Neural cell (in vitro differentiated cells): ENCODE results near the gene IQGAP2. TPM values are rescaled to one million over a fixed set of nuclear protein-coding genes. Genes with fewer than 3 reads are reported as not detected.

Experiments used
- H2AFZ ChIP-seq: fragments of 200-600, 300-800 bp; sonication (generic), shearing (Covaris generic); 2 replicates; pipeline ENCODE4 v1.6.0; 2014; ENCODE audit warnings: low read depth, mild to moderate bottlenecking, antibody characterized with exemption, low read length, moderate library complexity
- H3F3A ChIP-seq: fragments of 200-600 bp; shearing (Covaris generic); 2 replicates; pipeline ENCODE4 v1.6.1; 2016; ENCODE audit warnings: mild to moderate bottlenecking, moderate library complexity, mixed read lengths, antibody characterized with exemption, low read length; ENCODE audit not compliant: insufficient read depth, poor library complexity, severe bottlenecking
- H3K27ac ChIP-seq: fragments of 200-600, 300-800 bp; sonication (generic), shearing (Covaris generic); 2 replicates; pipeline ENCODE4 v1.5.1; 2014; ENCODE audit warnings: mild to moderate bottlenecking, low read length, moderate library complexity
- H3K27me3 ChIP-seq: fragments of 300-800, 200-600 bp; sonication (generic), shearing (Covaris generic); 2 replicates; pipeline ENCODE4 v1.6.0; 2014; ENCODE audit warnings: mild to moderate bottlenecking, low read depth, low read length, moderate library complexity; ENCODE audit not compliant: insufficient read depth
- H3K36me3 ChIP-seq: fragments of 300-800, 200-600 bp; sonication (generic), shearing (Covaris generic); 2 replicates; pipeline ENCODE4 v1.5.1; 2014; ENCODE audit warnings: mild to moderate bottlenecking, antibody characterized with exemption, low read length, moderate library complexity; ENCODE audit not compliant: insufficient read depth
- H3K4me2 ChIP-seq: fragments of 300-800, 200-600 bp; sonication (generic), shearing (Covaris generic); 2 replicates; pipeline ENCODE4 v1.6.0; 2014; ENCODE audit warnings: mild to moderate bottlenecking, low read length
- H3K4me3 ChIP-seq: fragments of 300-800, 200-600 bp; sonication (generic), shearing (Covaris generic); 2 replicates; pipeline ENCODE4 v1.5.1; 2014; ENCODE audit warnings: mild to moderate bottlenecking, low read length, moderate library complexity
- H3K79me2 ChIP-seq: fragments of 200-600 bp; shearing (Covaris generic); replicated peaks from 2 replicates; pipeline ENCODE4 v1.6.0; 2014; ENCODE audit warnings: mild to moderate bottlenecking, low read length, moderate library complexity; ENCODE audit not compliant: insufficient read depth
- H3K9ac ChIP-seq: fragments of 300-800, 200-600 bp; sonication (generic), shearing (Covaris generic); 2 replicates; pipeline ENCODE4 v1.6.1; 2016; ENCODE audit warnings: mild to moderate bottlenecking, low read length, mixed read lengths
- H3K9me2 ChIP-seq: fragments of 200-600 bp; shearing (Covaris generic); 2 replicates; pipeline ENCODE4 v1.6.1; 2016; ENCODE audit warnings: mild to moderate bottlenecking, low read length, mixed read lengths; ENCODE audit not compliant: insufficient read depth
- H3K9me3 ChIP-seq: fragments of 200-600, 300-800 bp; sonication (generic), shearing (Covaris generic); 2 replicates; pipeline ENCODE4 v1.6.1; 2016; ENCODE audit warnings: mild to moderate bottlenecking, mixed run types, low read length, moderate library complexity, mixed read lengths
- H4K20me1 ChIP-seq: fragments of 200-600 bp; shearing (Covaris generic); 2 replicates; pipeline ENCODE4 v1.6.1; 2016; ENCODE audit warnings: mild to moderate bottlenecking, mixed run types; ENCODE audit not compliant: insufficient read depth
- EP300 ChIP-seq: fragments of 450-650 bp; conservative IDR thresholded peaks from 2 replicates; pipeline ENCODE4 v1.6.1; 2014; ENCODE audit warnings: antibody characterized with exemption, mild to moderate bottlenecking, moderate library complexity; ENCODE audit not compliant: poor library complexity, severe bottlenecking
- EZH2 ChIP-seq: fragments of 200-600, 300-800 bp; shearing (Covaris generic), sonication (generic); IDR thresholded peaks from 2 replicates; pipeline ENCODE4 v1.6.1; 2014; ENCODE audit warnings: antibody characterized with exemption, low read length, borderline replicate concordance, mild to moderate bottlenecking; ENCODE audit not compliant: insufficient read depth, poor library complexity, severe bottlenecking
- MXI1 ChIP-seq: fragments of 450-650 bp; conservative IDR thresholded peaks from 2 replicates; pipeline ENCODE4 v1.6.1; 2014; ENCODE audit warnings: antibody characterized with exemption, mild to moderate bottlenecking; ENCODE audit not compliant: poor library complexity, severe bottlenecking
- POLR2AphosphoS5 ChIP-seq: IDR thresholded peaks from 2 replicates; pipeline ENCODE4 v1.6.1; 2012
- RAD21 ChIP-seq: fragments of 450-650 bp; conservative IDR thresholded peaks from 2 replicates; pipeline ENCODE4 v1.6.1; 2014; ENCODE audit warnings: antibody characterized with exemption, mild to moderate bottlenecking, moderate library complexity
- SMC3 ChIP-seq: fragments of 450-650 bp; conservative IDR thresholded peaks from 2 replicates; pipeline ENCODE4 v1.6.1; 2014; ENCODE audit warnings: antibody characterized with exemption, mild to moderate bottlenecking, moderate library complexity; ENCODE audit not compliant: poor library complexity
- TAF1 ChIP-seq: IDR thresholded peaks from 2 replicates; pipeline ENCODE4 v1.6.1; 2012; ENCODE audit warnings: low read depth
- polyA plus RNA-seq: library from polyadenylated mRNA; depleted of rRNA; stranded (reverse); fragments of >200 nt; gene quantifications from 2 replicates; pipeline ENCODE4 v1.2.3, GENCODE V29; 2014
- TF ChIP-seq, protein P1 (sequence below): fragments of 450-650 bp; IDR thresholded peaks from 2 replicates; pipeline ENCODE4 v1.5.1; 2014; ENCODE audit warnings: antibody characterized with exemption, mild to moderate bottlenecking, moderate library complexity; ENCODE audit not compliant: poor library complexity, severe bottlenecking
- TF ChIP-seq, protein P2 (sequence below): IDR thresholded peaks from 2 replicates; pipeline ENCODE4 v1.6.1; 2012; ENCODE audit warnings: borderline replicate concordance

IQGAP2 gene
- polyA plus RNA-seq, 1 donor from 2014 or later: 5.2 TPM

DNA sequence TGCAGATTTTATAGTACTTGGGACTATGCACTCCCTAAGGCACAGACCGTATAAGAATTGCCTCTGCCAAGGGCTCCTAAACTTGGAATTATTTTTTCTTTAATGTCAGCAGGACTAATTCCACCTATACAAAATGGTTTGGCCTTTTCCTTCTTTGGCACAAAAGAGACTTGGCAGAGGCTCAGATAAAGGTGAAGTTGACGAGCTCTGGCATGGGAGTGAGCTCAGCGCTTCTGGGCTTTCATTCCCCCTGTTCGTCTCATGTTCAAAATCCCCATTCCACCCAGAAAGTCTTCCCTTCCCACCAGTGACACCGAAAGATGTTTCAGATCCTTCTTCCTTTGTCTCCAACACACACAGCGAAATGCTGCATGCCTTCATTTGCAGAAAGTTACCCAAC lies 158.9 kb downstream of the IQGAP2 start:
- Histone ChIP-seq H3K9ac (no peak overlapping the region), H3K9me2 (no peaks in the 10 kb centered on the region), H3K9me3 (no peaks in the 10 kb centered on the region), H3K79me2 (no peaks in the 10 kb centered on the region), H3K27ac (no peak overlapping the region), H3F3A (no peaks in the 10 kb centered on the region), H2AFZ (no peak overlapping the region), H4K20me1 (no peaks in the 10 kb centered on the region), H3K4me3 (no peak overlapping the region), H3K4me2 (no peak overlapping the region), H3K27me3 (no peaks in the 10 kb centered on the region), H3K36me3 (no peaks in the 10 kb centered on the region)
- TF ChIP-seq POLR2AphosphoS5: no peak
- TF ChIP-seq EP300: no peak
- TF ChIP-seq, protein P1, sequence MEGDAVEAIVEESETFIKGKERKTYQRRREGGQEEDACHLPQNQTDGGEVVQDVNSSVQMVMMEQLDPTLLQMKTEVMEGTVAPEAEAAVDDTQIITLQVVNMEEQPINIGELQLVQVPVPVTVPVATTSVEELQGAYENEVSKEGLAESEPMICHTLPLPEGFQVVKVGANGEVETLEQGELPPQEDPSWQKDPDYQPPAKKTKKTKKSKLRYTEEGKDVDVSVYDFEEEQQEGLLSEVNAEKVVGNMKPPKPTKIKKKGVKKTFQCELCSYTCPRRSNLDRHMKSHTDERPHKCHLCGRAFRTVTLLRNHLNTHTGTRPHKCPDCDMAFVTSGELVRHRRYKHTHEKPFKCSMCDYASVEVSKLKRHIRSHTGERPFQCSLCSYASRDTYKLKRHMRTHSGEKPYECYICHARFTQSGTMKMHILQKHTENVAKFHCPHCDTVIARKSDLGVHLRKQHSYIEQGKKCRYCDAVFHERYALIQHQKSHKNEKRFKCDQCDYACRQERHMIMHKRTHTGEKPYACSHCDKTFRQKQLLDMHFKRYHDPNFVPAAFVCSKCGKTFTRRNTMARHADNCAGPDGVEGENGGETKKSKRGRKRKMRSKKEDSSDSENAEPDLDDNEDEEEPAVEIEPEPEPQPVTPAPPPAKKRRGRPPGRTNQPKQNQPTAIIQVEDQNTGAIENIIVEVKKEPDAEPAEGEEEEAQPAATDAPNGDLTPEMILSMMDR: no peak

DNA sequence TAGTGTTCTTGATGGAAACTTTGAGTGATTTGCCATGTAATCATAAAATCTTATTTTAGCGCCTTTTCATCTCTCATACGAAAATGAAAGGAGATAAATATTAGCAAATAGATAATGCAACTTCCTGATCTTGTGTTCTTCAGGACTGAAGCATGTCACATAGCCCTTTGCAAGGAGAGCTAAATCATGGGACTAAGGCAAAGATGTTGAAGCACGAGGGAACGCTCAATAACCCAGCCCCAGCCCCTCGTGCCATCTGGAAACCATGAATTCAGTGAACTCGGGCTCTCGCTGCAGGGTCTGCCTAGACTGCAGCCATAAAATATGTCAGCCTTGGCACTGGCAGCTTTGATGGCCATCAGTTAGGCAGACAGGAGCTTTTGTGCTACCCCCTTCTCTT lies 161.9 kb downstream of the IQGAP2 start:
- Histone ChIP-seq H4K20me1 (no peaks in the 10 kb centered on the region), H3K4me2 (no peak overlapping the region), H3K9me2 (no peaks in the 10 kb centered on the region), H3K9ac (no peak overlapping the region), H3K4me3 (no peak overlapping the region), H3K36me3 (no peaks in the 10 kb centered on the region), H3K27ac (no peak overlapping the region), H3F3A (no peaks in the 10 kb centered on the region), H3K27me3 (no peaks in the 10 kb centered on the region), H3K79me2 (no peaks in the 10 kb centered on the region), H2AFZ (no peak overlapping the region), H3K9me3 (no peaks in the 10 kb centered on the region)
- TF ChIP-seq SMC3: no peak
- TF ChIP-seq, protein P2, sequence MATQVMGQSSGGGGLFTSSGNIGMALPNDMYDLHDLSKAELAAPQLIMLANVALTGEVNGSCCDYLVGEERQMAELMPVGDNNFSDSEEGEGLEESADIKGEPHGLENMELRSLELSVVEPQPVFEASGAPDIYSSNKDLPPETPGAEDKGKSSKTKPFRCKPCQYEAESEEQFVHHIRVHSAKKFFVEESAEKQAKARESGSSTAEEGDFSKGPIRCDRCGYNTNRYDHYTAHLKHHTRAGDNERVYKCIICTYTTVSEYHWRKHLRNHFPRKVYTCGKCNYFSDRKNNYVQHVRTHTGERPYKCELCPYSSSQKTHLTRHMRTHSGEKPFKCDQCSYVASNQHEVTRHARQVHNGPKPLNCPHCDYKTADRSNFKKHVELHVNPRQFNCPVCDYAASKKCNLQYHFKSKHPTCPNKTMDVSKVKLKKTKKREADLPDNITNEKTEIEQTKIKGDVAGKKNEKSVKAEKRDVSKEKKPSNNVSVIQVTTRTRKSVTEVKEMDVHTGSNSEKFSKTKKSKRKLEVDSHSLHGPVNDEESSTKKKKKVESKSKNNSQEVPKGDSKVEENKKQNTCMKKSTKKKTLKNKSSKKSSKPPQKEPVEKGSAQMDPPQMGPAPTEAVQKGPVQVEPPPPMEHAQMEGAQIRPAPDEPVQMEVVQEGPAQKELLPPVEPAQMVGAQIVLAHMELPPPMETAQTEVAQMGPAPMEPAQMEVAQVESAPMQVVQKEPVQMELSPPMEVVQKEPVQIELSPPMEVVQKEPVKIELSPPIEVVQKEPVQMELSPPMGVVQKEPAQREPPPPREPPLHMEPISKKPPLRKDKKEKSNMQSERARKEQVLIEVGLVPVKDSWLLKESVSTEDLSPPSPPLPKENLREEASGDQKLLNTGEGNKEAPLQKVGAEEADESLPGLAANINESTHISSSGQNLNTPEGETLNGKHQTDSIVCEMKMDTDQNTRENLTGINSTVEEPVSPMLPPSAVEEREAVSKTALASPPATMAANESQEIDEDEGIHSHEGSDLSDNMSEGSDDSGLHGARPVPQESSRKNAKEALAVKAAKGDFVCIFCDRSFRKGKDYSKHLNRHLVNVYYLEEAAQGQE: no peak
- TF ChIP-seq, protein P1: no peak
- TF ChIP-seq TAF1: no peak
- no peak for TF ChIP-seq EP300
- TF ChIP-seq RAD21: no peak
- no peak for TF ChIP-seq EZH2
- TF ChIP-seq MXI1: no peak
- TF ChIP-seq POLR2AphosphoS5: no peak
